Neural cell (in vitro differentiated cells): ENCODE measurements around the gene ADM2. TPM values are rescaled to one million over a fixed set of nuclear protein-coding genes. Genes with fewer than 3 reads are reported as not detected.

Experiments
- H2AFZ ChIP-seq: fragments of 200-600, 300-800 bp; sonication (generic), shearing (Covaris generic); 2 replicates; pipeline ENCODE4 v1.6.0; 2014; ENCODE audit warnings: low read depth, mild to moderate bottlenecking, antibody characterized with exemption, low read length, moderate library complexity
- H3F3A ChIP-seq: fragments of 200-600 bp; shearing (Covaris generic); 2 replicates; pipeline ENCODE4 v1.6.1; 2016; ENCODE audit warnings: mild to moderate bottlenecking, moderate library complexity, mixed read lengths, antibody characterized with exemption, low read length; ENCODE audit not compliant: insufficient read depth, poor library complexity, severe bottlenecking
- H3K27ac ChIP-seq: fragments of 200-600, 300-800 bp; sonication (generic), shearing (Covaris generic); 2 replicates; pipeline ENCODE4 v1.5.1; 2014; ENCODE audit warnings: mild to moderate bottlenecking, low read length, moderate library complexity
- H3K27me3 ChIP-seq: fragments of 300-800, 200-600 bp; sonication (generic), shearing (Covaris generic); 2 replicates; pipeline ENCODE4 v1.6.0; 2014; ENCODE audit warnings: mild to moderate bottlenecking, low read depth, low read length, moderate library complexity; ENCODE audit not compliant: insufficient read depth
- H3K36me3 ChIP-seq: fragments of 300-800, 200-600 bp; sonication (generic), shearing (Covaris generic); 2 replicates; pipeline ENCODE4 v1.5.1; 2014; ENCODE audit warnings: mild to moderate bottlenecking, antibody characterized with exemption, low read length, moderate library complexity; ENCODE audit not compliant: insufficient read depth
- H3K4me2 ChIP-seq: fragments of 300-800, 200-600 bp; sonication (generic), shearing (Covaris generic); 2 replicates; pipeline ENCODE4 v1.6.0; 2014; ENCODE audit warnings: mild to moderate bottlenecking, low read length
- H3K4me3 ChIP-seq: fragments of 300-800, 200-600 bp; sonication (generic), shearing (Covaris generic); 2 replicates; pipeline ENCODE4 v1.5.1; 2014; ENCODE audit warnings: mild to moderate bottlenecking, low read length, moderate library complexity
- H3K79me2 ChIP-seq: fragments of 200-600 bp; shearing (Covaris generic); replicated peaks from 2 replicates; pipeline ENCODE4 v1.6.0; 2014; ENCODE audit warnings: mild to moderate bottlenecking, low read length, moderate library complexity; ENCODE audit not compliant: insufficient read depth
- H3K9ac ChIP-seq: fragments of 300-800, 200-600 bp; sonication (generic), shearing (Covaris generic); 2 replicates; pipeline ENCODE4 v1.6.1; 2016; ENCODE audit warnings: mild to moderate bottlenecking, low read length, mixed read lengths
- H3K9me2 ChIP-seq: fragments of 200-600 bp; shearing (Covaris generic); 2 replicates; pipeline ENCODE4 v1.6.1; 2016; ENCODE audit warnings: mild to moderate bottlenecking, low read length, mixed read lengths; ENCODE audit not compliant: insufficient read depth
- H3K9me3 ChIP-seq: fragments of 200-600, 300-800 bp; sonication (generic), shearing (Covaris generic); 2 replicates; pipeline ENCODE4 v1.6.1; 2016; ENCODE audit warnings: mild to moderate bottlenecking, mixed run types, low read length, moderate library complexity, mixed read lengths
- H4K20me1 ChIP-seq: fragments of 200-600 bp; shearing (Covaris generic); 2 replicates; pipeline ENCODE4 v1.6.1; 2016; ENCODE audit warnings: mild to moderate bottlenecking, mixed run types; ENCODE audit not compliant: insufficient read depth
- EP300 ChIP-seq: fragments of 450-650 bp; conservative IDR thresholded peaks from 2 replicates; pipeline ENCODE4 v1.6.1; 2014; ENCODE audit warnings: antibody characterized with exemption, mild to moderate bottlenecking, moderate library complexity; ENCODE audit not compliant: poor library complexity, severe bottlenecking
- EZH2 ChIP-seq: fragments of 200-600, 300-800 bp; shearing (Covaris generic), sonication (generic); IDR thresholded peaks from 2 replicates; pipeline ENCODE4 v1.6.1; 2014; ENCODE audit warnings: antibody characterized with exemption, low read length, borderline replicate concordance, mild to moderate bottlenecking; ENCODE audit not compliant: insufficient read depth, poor library complexity, severe bottlenecking
- MXI1 ChIP-seq: fragments of 450-650 bp; conservative IDR thresholded peaks from 2 replicates; pipeline ENCODE4 v1.6.1; 2014; ENCODE audit warnings: antibody characterized with exemption, mild to moderate bottlenecking; ENCODE audit not compliant: poor library complexity, severe bottlenecking
- POLR2AphosphoS5 ChIP-seq: IDR thresholded peaks from 2 replicates; pipeline ENCODE4 v1.6.1; 2012
- RAD21 ChIP-seq: fragments of 450-650 bp; conservative IDR thresholded peaks from 2 replicates; pipeline ENCODE4 v1.6.1; 2014; ENCODE audit warnings: antibody characterized with exemption, mild to moderate bottlenecking, moderate library complexity
- SMC3 ChIP-seq: fragments of 450-650 bp; conservative IDR thresholded peaks from 2 replicates; pipeline ENCODE4 v1.6.1; 2014; ENCODE audit warnings: antibody characterized with exemption, mild to moderate bottlenecking, moderate library complexity; ENCODE audit not compliant: poor library complexity
- TAF1 ChIP-seq: IDR thresholded peaks from 2 replicates; pipeline ENCODE4 v1.6.1; 2012; ENCODE audit warnings: low read depth
- polyA plus RNA-seq: library from polyadenylated mRNA; depleted of rRNA; stranded (reverse); fragments of >200 nt; gene quantifications from 2 replicates; pipeline ENCODE4 v1.2.3, GENCODE V29; 2014
- TF ChIP-seq, protein P1 (sequence below): fragments of 450-650 bp; IDR thresholded peaks from 2 replicates; pipeline ENCODE4 v1.5.1; 2014; ENCODE audit warnings: antibody characterized with exemption, mild to moderate bottlenecking, moderate library complexity; ENCODE audit not compliant: poor library complexity, severe bottlenecking
- TF ChIP-seq, protein P2 (sequence below): IDR thresholded peaks from 2 replicates; pipeline ENCODE4 v1.6.1; 2012; ENCODE audit warnings: borderline replicate concordance

ADM2 gene
- polyA plus RNA-seq, 1 donor from 2014 or later, result not detected

DNA sequence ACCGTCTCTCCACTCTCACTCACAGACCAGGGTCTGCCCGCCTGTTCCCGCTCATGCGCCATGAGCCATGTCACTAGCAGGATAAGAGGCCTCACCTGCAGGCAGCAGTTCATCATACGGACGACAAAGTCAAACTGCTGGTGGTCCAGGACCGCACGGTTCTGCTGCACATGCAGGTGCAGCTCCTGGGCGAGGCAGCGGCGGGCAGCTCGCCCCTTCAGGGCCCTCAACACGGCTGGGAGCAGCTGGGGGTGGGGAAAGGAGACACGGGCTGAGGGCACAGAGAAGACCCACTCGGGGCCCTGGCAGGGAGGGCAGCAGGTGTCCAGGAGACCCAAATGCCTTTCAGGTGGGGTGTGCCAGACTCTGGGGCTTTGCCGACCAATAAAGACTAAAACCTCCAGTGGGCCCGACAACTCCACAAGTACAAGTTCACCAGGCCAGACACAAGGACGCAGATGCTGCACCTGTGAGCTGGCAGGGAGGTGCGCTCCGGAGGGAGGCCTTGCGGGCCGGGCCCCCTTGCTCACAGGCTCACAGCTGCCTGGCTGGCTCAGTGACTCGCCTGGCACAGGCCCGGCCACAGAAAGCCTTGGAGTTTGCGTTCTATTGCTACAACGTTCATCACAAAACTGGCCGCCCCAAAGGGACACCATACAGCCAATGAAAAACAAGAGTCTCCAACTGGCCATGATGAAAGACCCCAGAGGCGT lies 18.0 kb upstream of the ADM2 start:
- Histone ChIP-seq H3K9ac (no peak overlapping the region), H3K27me3 (no peaks in the 10 kb centered on the region), H3K4me2 (no peak overlapping the region), H3K36me3 (no peaks in the 10 kb centered on the region), H3K9me3 (no peaks in the 10 kb centered on the region), H3K27ac (no peak overlapping the region), H3K79me2 (no peaks in the 10 kb centered on the region), H2AFZ (no peak overlapping the region), H3K4me3 (no peak overlapping the region), H3K9me2 (no peaks in the 10 kb centered on the region), H4K20me1 (peaks cover 4% of the 10 kb centered on the region), H3F3A (no peaks in the 10 kb centered on the region)
- TF ChIP-seq MXI1 (no peak), POLR2AphosphoS5 (no peak), EZH2 (no peak), RAD21 (no peak), SMC3 (no peak), TAF1 (no peak)
- TF ChIP-seq, protein P1, sequence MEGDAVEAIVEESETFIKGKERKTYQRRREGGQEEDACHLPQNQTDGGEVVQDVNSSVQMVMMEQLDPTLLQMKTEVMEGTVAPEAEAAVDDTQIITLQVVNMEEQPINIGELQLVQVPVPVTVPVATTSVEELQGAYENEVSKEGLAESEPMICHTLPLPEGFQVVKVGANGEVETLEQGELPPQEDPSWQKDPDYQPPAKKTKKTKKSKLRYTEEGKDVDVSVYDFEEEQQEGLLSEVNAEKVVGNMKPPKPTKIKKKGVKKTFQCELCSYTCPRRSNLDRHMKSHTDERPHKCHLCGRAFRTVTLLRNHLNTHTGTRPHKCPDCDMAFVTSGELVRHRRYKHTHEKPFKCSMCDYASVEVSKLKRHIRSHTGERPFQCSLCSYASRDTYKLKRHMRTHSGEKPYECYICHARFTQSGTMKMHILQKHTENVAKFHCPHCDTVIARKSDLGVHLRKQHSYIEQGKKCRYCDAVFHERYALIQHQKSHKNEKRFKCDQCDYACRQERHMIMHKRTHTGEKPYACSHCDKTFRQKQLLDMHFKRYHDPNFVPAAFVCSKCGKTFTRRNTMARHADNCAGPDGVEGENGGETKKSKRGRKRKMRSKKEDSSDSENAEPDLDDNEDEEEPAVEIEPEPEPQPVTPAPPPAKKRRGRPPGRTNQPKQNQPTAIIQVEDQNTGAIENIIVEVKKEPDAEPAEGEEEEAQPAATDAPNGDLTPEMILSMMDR, result no peak

DNA sequence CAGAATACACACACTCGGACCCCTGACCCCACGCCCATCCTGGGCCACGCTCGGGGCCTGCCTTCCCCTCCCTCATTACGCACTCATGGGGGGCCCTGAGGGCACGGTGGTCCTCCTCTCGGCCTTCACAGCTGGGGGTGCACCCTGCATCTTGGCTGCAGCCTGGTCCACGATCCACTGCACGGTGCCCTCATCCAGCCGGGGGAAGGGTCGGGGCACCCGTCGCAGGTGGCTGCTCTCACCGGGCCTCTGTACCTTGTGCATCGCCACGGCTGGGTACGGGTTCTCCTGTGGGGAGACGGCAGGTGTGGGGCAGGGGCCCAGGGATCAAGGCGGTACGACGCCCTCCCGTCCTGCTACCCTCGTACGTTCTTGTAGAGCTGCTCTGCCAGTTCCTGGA lies 16.9 kb upstream of the ADM2 start:
- Histone ChIP-seq H3K79me2 (no peaks in the 10 kb centered on the region), H3K9ac (no peak overlapping the region), H3K27ac (no peak overlapping the region), H3K4me3 (no peak overlapping the region), H3K9me2 (no peaks in the 10 kb centered on the region), H3K9me3 (no peaks in the 10 kb centered on the region), H3K36me3 (no peaks in the 10 kb centered on the region), H3K4me2 (no peak overlapping the region), H4K20me1 (peaks cover 15% of the 10 kb centered on the region), H3F3A (no peaks in the 10 kb centered on the region), H2AFZ (no peak overlapping the region), H3K27me3 (no peaks in the 10 kb centered on the region)
- TF ChIP-seq RAD21, result no peak

DNA sequence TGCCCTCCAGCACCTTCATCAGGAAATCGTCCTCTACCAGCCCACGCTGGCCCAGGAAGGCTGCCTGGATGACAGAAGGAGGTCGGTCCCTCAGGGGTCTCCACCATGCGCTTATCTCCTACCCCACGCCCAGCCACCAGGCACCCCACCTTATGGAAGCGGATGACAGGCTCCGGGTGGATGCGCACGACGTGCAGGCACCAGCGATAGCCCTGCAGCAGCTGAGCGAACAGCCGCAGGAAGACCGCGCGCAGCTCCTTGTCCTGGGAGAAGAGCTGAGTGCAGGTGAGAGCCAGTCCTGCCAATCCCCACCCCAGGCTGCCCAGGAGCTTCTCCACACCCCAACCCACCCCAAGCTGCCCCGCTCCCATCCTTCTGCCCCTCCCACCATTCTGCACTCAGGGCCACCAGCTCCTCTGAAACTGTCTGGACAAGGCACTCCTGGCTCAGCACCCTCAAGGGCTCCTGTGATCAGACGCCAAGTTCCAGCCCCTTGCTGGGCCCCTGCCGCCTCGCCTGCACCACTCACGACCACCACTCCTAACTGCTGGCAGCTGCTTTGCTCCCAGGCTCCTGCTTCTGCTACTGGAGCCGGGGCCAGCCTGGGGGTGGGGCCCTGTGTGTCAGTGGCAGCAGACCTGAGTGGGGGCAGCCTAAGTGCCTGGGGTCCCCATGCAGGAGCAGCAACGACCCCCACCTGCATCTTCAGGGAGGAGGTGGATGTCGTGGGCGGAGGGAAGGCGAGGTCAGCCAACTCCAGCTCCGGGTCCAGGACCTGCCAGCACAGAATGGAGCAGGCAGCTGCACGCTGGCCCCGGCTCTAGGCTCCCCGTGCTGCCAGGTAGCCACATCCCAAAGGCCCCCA lies 16.0 kb upstream of the ADM2 start:
- H3K4me3 ChIP-seq, result no peak overlapping the region
- H3K4me2 ChIP-seq, result no peak overlapping the region
- no peak overlapping the region for H3K9ac ChIP-seq
- H3K36me3 ChIP-seq, result no peaks in the 10 kb centered on the region
- H3K9me2 ChIP-seq, result no peaks in the 10 kb centered on the region
- TF ChIP-seq, protein P2, sequence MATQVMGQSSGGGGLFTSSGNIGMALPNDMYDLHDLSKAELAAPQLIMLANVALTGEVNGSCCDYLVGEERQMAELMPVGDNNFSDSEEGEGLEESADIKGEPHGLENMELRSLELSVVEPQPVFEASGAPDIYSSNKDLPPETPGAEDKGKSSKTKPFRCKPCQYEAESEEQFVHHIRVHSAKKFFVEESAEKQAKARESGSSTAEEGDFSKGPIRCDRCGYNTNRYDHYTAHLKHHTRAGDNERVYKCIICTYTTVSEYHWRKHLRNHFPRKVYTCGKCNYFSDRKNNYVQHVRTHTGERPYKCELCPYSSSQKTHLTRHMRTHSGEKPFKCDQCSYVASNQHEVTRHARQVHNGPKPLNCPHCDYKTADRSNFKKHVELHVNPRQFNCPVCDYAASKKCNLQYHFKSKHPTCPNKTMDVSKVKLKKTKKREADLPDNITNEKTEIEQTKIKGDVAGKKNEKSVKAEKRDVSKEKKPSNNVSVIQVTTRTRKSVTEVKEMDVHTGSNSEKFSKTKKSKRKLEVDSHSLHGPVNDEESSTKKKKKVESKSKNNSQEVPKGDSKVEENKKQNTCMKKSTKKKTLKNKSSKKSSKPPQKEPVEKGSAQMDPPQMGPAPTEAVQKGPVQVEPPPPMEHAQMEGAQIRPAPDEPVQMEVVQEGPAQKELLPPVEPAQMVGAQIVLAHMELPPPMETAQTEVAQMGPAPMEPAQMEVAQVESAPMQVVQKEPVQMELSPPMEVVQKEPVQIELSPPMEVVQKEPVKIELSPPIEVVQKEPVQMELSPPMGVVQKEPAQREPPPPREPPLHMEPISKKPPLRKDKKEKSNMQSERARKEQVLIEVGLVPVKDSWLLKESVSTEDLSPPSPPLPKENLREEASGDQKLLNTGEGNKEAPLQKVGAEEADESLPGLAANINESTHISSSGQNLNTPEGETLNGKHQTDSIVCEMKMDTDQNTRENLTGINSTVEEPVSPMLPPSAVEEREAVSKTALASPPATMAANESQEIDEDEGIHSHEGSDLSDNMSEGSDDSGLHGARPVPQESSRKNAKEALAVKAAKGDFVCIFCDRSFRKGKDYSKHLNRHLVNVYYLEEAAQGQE, result no peak
- TF ChIP-seq TAF1 (no peak), EP300 (no peak), RAD21 (no peak), MXI1 (no peak), SMC3 (no peak), POLR2AphosphoS5 (no peak), EZH2 (no peak)
- TF ChIP-seq, protein P1, result no peak
- peaks cover 4% of the 10 kb centered on the region for H3K79me2 ChIP-seq
- no peaks in the 10 kb centered on the region for H3K9me3 ChIP-seq
- H3F3A ChIP-seq, result no peaks in the 10 kb centered on the region
- H2AFZ ChIP-seq, result no peak overlapping the region
- H3K27me3 ChIP-seq, result no peaks in the 10 kb centered on the region
- H4K20me1 ChIP-seq, result peaks cover 15% of the 10 kb centered on the region
- H3K27ac ChIP-seq, result no peak overlapping the region
